SK-N-SH (cell line): Measurements from ENCODE around the gene MBP. TPM values are rescaled to one million over a fixed set of nuclear protein-coding genes. Genes with fewer than 3 reads are reported as not detected.

ENCODE experiments used
- CTCF ChIA-PET: fragments of 300-600, 350-600 bp; formaldehyde crosslinking; extraction: SDS; loops from one replicate; lab custom pipeline; 2021; lab: Yijun Ruan, JAX
- POLR2A ChIA-PET: fragments of 350-600 bp; sonication (Branson Sonifier 250); formaldehyde crosslinking; extraction: SDS; loops from one replicate; lab custom pipeline; 2020; ENCODE audit warnings: antibody characterized with exemption, inconsistent platforms; lab: Yijun Ruan, JAX
- DNase-seq: peaks from one replicate; pipeline ENCODE4 v3.0.0; 2012
- H2AFZ ChIP-seq: fragments of 200-600 bp; sonication (generic); 2 replicates; pipeline ENCODE4 v1.8.1; 2016; ENCODE audit warnings: antibody characterized with exemption, mild to moderate bottlenecking, low read depth
- H3F3A ChIP-seq: fragments of 200-600 bp; sonication (generic); replicated peaks from 2 replicates; pipeline ENCODE3; 2016; ENCODE audit warnings: antibody characterized with exemption, mild to moderate bottlenecking; ENCODE audit not compliant: insufficient read depth
- H3K27ac ChIP-seq, 2 experiments: fragments of 200-500 bp in 1 of 2; fragments of 200-600 bp in 1 of 2; sonication (Bioruptor generic) in 1 of 2; sonication (generic), shearing (Covaris generic) in 1 of 2; 2 replicates each; pipeline versions ENCODE4 v1.5.1 to v1.6.1; 2014 to 2016; ENCODE audit warnings: low read depth in 2 of 2, inconsistent platforms in 1 of 2, low read length in 1 of 2, mild to moderate bottlenecking in 1 of 2, mixed read lengths in 1 of 2
- H3K27me3 ChIP-seq: fragments of 200-600 bp; sonication (generic), shearing (Covaris generic); 2 replicates; pipeline ENCODE4 v1.6.1; 2016; ENCODE audit warnings: mixed run types; ENCODE audit not compliant: insufficient read depth
- H3K36me3 ChIP-seq, 2 experiments: fragments of 200-500 bp in 1 of 2; fragments of 200-600 bp in 1 of 2; sonication (Bioruptor generic) in 1 of 2; sonication (generic) in 1 of 2; replicated peaks in 1 of 2; 2 replicates each; pipeline versions ENCODE3 to v1.5.1; 2014 to 2016; ENCODE audit warnings: low read length in 1 of 2, mild to moderate bottlenecking in 1 of 2; ENCODE audit not compliant: insufficient read depth in 2 of 2, control insufficient read depth in 1 of 2
- H3K4me1 ChIP-seq, 2 experiments: fragments of 200-500 bp in 1 of 2; fragments of 200-600 bp in 1 of 2; sonication (Bioruptor generic) in 1 of 2; sonication (generic), shearing (Covaris generic) in 1 of 2; 2 replicates each; pipeline versions ENCODE4 v1.5.1 to v1.6.1; 2014 to 2016; ENCODE audit warnings: low read depth in 1 of 2, low read length in 1 of 2, mixed run types in 1 of 2; ENCODE audit not compliant: insufficient read depth in 2 of 2, control insufficient read depth in 1 of 2
- H3K4me2 ChIP-seq: fragments of 200-600 bp; sonication (generic), shearing (Covaris generic); 2 replicates; pipeline ENCODE4 v1.6.1; 2017; ENCODE audit warnings: mixed run types
- H3K4me3 ChIP-seq, 2 experiments: fragments of 200-500 bp in 1 of 2; fragments of 200-600 bp in 1 of 2; sonication (Bioruptor generic) in 1 of 2; sonication (generic), shearing (Covaris generic) in 1 of 2; 2 replicates each; pipeline versions ENCODE4 v1.5.1 to v1.8.1; 2014 to 2016; ENCODE audit warnings: low read depth in 2 of 2, inconsistent platforms in 1 of 2, low read length in 1 of 2, mild to moderate bottlenecking in 1 of 2, mixed read lengths in 1 of 2, moderate library complexity in 1 of 2
- H3K79me2 ChIP-seq: fragments of 200-600 bp; sonication (generic); 2 replicates; pipeline ENCODE4 v1.8.1; 2017; ENCODE audit warnings: mild to moderate bottlenecking; ENCODE audit not compliant: insufficient read depth
- H3K9ac ChIP-seq: fragments of 200-600 bp; sonication (generic); 2 replicates; pipeline ENCODE4 v1.6.1; 2017; ENCODE audit warnings: mixed run types
- H3K9me2 ChIP-seq: fragments of 200-600 bp; sonication (generic); 2 replicates; pipeline ENCODE4 v1.6.1; 2017; ENCODE audit warnings: mixed run types
- H3K9me3 ChIP-seq: fragments of 200-600 bp; sonication (generic); 2 replicates; pipeline ENCODE4 v1.6.1; 2017; ENCODE audit warnings: mixed run types, mild to moderate bottlenecking, moderate library complexity
- H4K20me1 ChIP-seq: fragments of 200-600 bp; sonication (generic); 2 replicates; pipeline ENCODE4 v1.6.1; 2017; ENCODE audit warnings: mild to moderate bottlenecking, mixed run types; ENCODE audit not compliant: insufficient read depth
- CTCF ChIP-seq: fragments of 200-600 bp; sonication (generic); IDR thresholded peaks from 2 replicates; pipeline ENCODE4 v1.6.1; 2017; ENCODE audit warnings: antibody characterized with exemption, mild to moderate bottlenecking, moderate library complexity
- ELF1 ChIP-seq: IDR thresholded peaks from 2 replicates; pipeline ENCODE4 v1.4.0; 2012
- GABPA ChIP-seq: IDR thresholded peaks from 2 replicates; pipeline ENCODE4 v1.4.0; 2012; ENCODE audit warnings: low read depth, mild to moderate bottlenecking
- GATA2 ChIP-seq: sonication (generic); formaldehyde crosslinking; IDR thresholded peaks from 2 replicates; pipeline ENCODE4 v1.5.0; 2020; ENCODE audit warnings: mild to moderate bottlenecking, missing genetic modification reagents
- MAX ChIP-seq: IDR thresholded peaks from 2 replicates; pipeline ENCODE4 v1.4.0; 2012; ENCODE audit warnings: low read depth
- MXI1 ChIP-seq: IDR thresholded peaks from 2 replicates; pipeline ENCODE4 v1.6.1; 2012; ENCODE audit warnings: mild to moderate bottlenecking, low read depth, low read length, improper control_type of control experiment
- NFIC ChIP-seq: IDR thresholded peaks from 2 replicates; pipeline ENCODE4 v1.4.0; 2012; ENCODE audit warnings: borderline replicate concordance
- POLR2AphosphoS5 ChIP-seq: IDR thresholded peaks from 2 replicates; pipeline ENCODE4 v1.6.1; 2012; ENCODE audit warnings: low read depth, low read length
- RAD21 ChIP-seq: IDR thresholded peaks from 2 replicates; pipeline ENCODE4 v1.6.1; 2012; ENCODE audit warnings: mild to moderate bottlenecking, low read length
- RFX5 ChIP-seq: IDR thresholded peaks from 2 replicates; pipeline ENCODE4 v1.6.1; 2012; ENCODE audit warnings: mild to moderate bottlenecking, improper control_type of control experiment, low read length
- RXRA ChIP-seq: IDR thresholded peaks from 2 replicates; pipeline ENCODE4 v1.4.0; 2012; ENCODE audit warnings: low read depth, mild to moderate bottlenecking, borderline replicate concordance
- SMC3 ChIP-seq: IDR thresholded peaks from 2 replicates; pipeline ENCODE4 v1.6.1; 2012; ENCODE audit warnings: low read depth, low read length, improper control_type of control experiment
- TEAD4 ChIP-seq: IDR thresholded peaks from 2 replicates; pipeline ENCODE4 v1.4.0; 2012; ENCODE audit warnings: mild to moderate bottlenecking, borderline replicate concordance; ENCODE audit not compliant: insufficient read depth
- WGBS: methylation state at CpG from one replicate; pipeline ENCODE4 v1.1.6; 2017; ENCODE audit warnings: low lambda C conversion rate; 5-methylcytosine and 5-hydroxymethylcytosine counted together
- polyA plus RNA-seq, 3 experiments: library from polyadenylated mRNA; depleted of rRNA; stranded (reverse); fragments of >200 nt; gene quantifications; 2 replicates each; pipeline ENCODE4 v1.2.3, GENCODE V29; 2012

MBP gene
- polyA plus RNA-seq, 1 of the 3 experiments (the other 2 are of a cell fraction) = 1.6 TPM

- H3K36me3 ChIP-seq = no peaks in the 10 kb centered on the region
- WGBS = 58% methylated on average over 15 of the region's 15 CpGs
- peak overlapping the region; percentile 37; the same call in 1 of the 2 replicates for H3K4me2 ChIP-seq
- no peaks in the 10 kb centered on the region for H3K27me3 ChIP-seq
- no peaks in the 10 kb centered on the region for H3K79me2 ChIP-seq
- H2AFZ ChIP-seq = peak overlapping the region; percentile 62
- H4K20me1 ChIP-seq = no peaks in the 10 kb centered on the region
- H3K4me1 ChIP-seq = peaks cover 5 to 9% of the 10 kb centered on the region in 2 experiments; a peak in 2 of 4 replicates
- H3F3A ChIP-seq = no peaks in the 10 kb centered on the region
- ChIA-PET POLR2A (no interaction called here), CTCF (interaction anchor here (0.6 to 5.1 kb wide), 5 partner anchors 41 to 73 kb away, joined by 3 to 28 read pairs (median 3); no protein-coding TSS in a partner anchor)
- no peak overlapping the region; a peak in 1 of 4 replicates for H3K27ac ChIP-seq
- peak; percentile 69 for DNase-seq
- no peaks in the 10 kb centered on the region for H3K9me2 ChIP-seq
- H3K4me3 ChIP-seq = no peak overlapping the region
- H3K9me3 ChIP-seq = no peaks in the 10 kb centered on the region
- TF ChIP-seq GATA2 (no peak), CTCF (peak; percentile 56), SMC3 (peak; percentile 45), MAX (0 out of 2 replicates have a peak, but pooled peaks have one; percentile 15), RXRA (no peak), RAD21 (peak; percentile 62)
- TF ChIP-seq, all 33 proteins: peak for 4
- no peak overlapping the region for H3K9ac ChIP-seq
Observed at GRCh38 chr18:77054606-77055428, 77.8 kb downstream of the MBP start.

- Histone ChIP-seq H3K9me3 (no peaks in the 10 kb centered on the region), H3K9me2 (no peaks in the 10 kb centered on the region), H3K9ac (no peak overlapping the region), H3K79me2 (no peaks in the 10 kb centered on the region), H3K4me3 (no peak overlapping the region), H4K20me1 (no peaks in the 10 kb centered on the region), H3K27ac (no peak overlapping the region), H3K36me3 (no peaks in the 10 kb centered on the region), H3K27me3 (no peaks in the 10 kb centered on the region), H3K4me1 (peaks cover 5 to 9% of the 10 kb centered on the region in 2 experiments; a peak in 2 of 4 replicates), H2AFZ (no peak overlapping the region; the same call in 1 of the 2 replicates), H3F3A (no peaks in the 10 kb centered on the region), H3K4me2 (no peak overlapping the region)
- POLR2A ChIA-PET = no interaction called here
- DNase-seq = no peak
- TF ChIP-seq GABPA (no peak), RAD21 (no peak), RFX5 (no peak), ELF1 (no peak), GATA2 (no peak), SMC3 (no peak), NFIC (no peak), TEAD4 (no peak), POLR2AphosphoS5 (no peak), MXI1 (no peak)
- WGBS = 95% methylated on average over 6 of the region's 6 CpGs
- CTCF ChIA-PET = interaction anchor here (1.7 to 5.1 kb wide), 2 partner anchors 55 to 71 kb away, joined by 7 to 28 read pairs; no protein-coding TSS in a partner anchor
Observed at GRCh38 chr18:77054288-77054605, 78.3 kb downstream of the MBP start.
